DND-41 (cell line): ENCODE data around the gene B3GALNT1.

Experiments
- ATAC-seq: fragments of 200-7000 bp; cut with Tn5 transposase; 3 replicates; pipeline ENCODE4 v1.9.1; 2021; ENCODE audit warnings: low read depth; ENCODE audit not compliant: insufficient read depth
- DNase-seq: peaks from one replicate; pipeline ENCODE4 v3.0.0-alpha.2; 2020
- H2AFZ ChIP-seq: 2 replicates; pipeline ENCODE4 v1.6.0; 2012; ENCODE audit warnings: low read depth, low read length
- H3K27ac ChIP-seq: 2 replicates; pipeline ENCODE4 v1.5.1; 2012; ENCODE audit warnings: low read length, inconsistent platforms
- H3K27me3 ChIP-seq: fragments of 200-600 bp; sonication (generic); 2 replicates; pipeline ENCODE4 v1.6.0; 2012; ENCODE audit warnings: low read length, mild to moderate bottlenecking, inconsistent platforms; ENCODE audit not compliant: insufficient read depth, poor library complexity
- H3K36me3 ChIP-seq: 2 replicates; pipeline ENCODE4 v1.5.1; 2012; ENCODE audit warnings: low read length, inconsistent platforms; ENCODE audit not compliant: insufficient read depth
- H3K4me1 ChIP-seq: 2 replicates; pipeline ENCODE4 v1.5.1; 2012; ENCODE audit warnings: mild to moderate bottlenecking, low read length; ENCODE audit not compliant: insufficient read depth
- H3K4me2 ChIP-seq: 2 replicates; pipeline ENCODE4 v1.6.0; 2012; ENCODE audit warnings: mild to moderate bottlenecking, moderate library complexity, low read length, inconsistent platforms; ENCODE audit not compliant: insufficient read depth
- H3K4me3 ChIP-seq, 2 experiments: fragments of 200-600 bp in 1 of 2; shearing (Covaris generic) in 1 of 2; 2 replicates each; pipeline ENCODE4 v1.5.1; 2012 to 2016; ENCODE audit warnings: inconsistent platforms in 2 of 2, low read length in 2 of 2, mild to moderate bottlenecking in 2 of 2, low read depth in 1 of 2, moderate library complexity in 1 of 2
- H3K79me2 ChIP-seq: 2 replicates; pipeline ENCODE4 v1.6.0; 2012; ENCODE audit warnings: low read length, inconsistent platforms; ENCODE audit not compliant: insufficient read depth
- H3K9ac ChIP-seq: 2 replicates; pipeline ENCODE4 v1.6.0; 2012; ENCODE audit warnings: low read depth, mild to moderate bottlenecking, inconsistent platforms, low read length, moderate library complexity
- H3K9me3 ChIP-seq: 2 replicates; pipeline ENCODE4 v1.5.1; 2012; ENCODE audit warnings: low read length, moderate library complexity, mild to moderate bottlenecking, inconsistent platforms; ENCODE audit not compliant: insufficient read depth, severe bottlenecking
- H4K20me1 ChIP-seq: 2 replicates; pipeline ENCODE4 v1.6.0; 2012; ENCODE audit warnings: low read length; ENCODE audit not compliant: insufficient read depth
- CTCF ChIP-seq: IDR thresholded peaks from 2 replicates; pipeline ENCODE4 v1.5.1; 2012; ENCODE audit warnings: borderline replicate concordance, low read length, moderate library complexity, mild to moderate bottlenecking; ENCODE audit not compliant: poor library complexity, severe bottlenecking; ENCODE audit errors: extremely low read depth
- EZH2 ChIP-seq: IDR thresholded peaks from 3 replicates; pipeline ENCODE4 v1.6.1; 2012; ENCODE audit warnings: borderline replicate concordance, low read depth, mild to moderate bottlenecking, moderate library complexity, low read length, inconsistent platforms; ENCODE audit not compliant: severe bottlenecking

B3GALNT1 gene

GRCh38 chr3:161139686-161140085, 34.5 kb upstream of the B3GALNT1 start:
- TF ChIP-seq CTCF = no peak
- TF ChIP-seq EZH2 = no peak
- Histone ChIP-seq H2AFZ (no peak overlapping the region), H4K20me1 (no peaks in the 10 kb centered on the region), H3K4me2 (no peak overlapping the region), H3K9ac (no peak overlapping the region), H3K36me3 (no peaks in the 10 kb centered on the region), H3K4me3 (no peak overlapping the region), H3K27me3 (no peaks in the 10 kb centered on the region), H3K27ac (no peak overlapping the region), H3K79me2 (no peaks in the 10 kb centered on the region), H3K4me1 (no peaks in the 10 kb centered on the region), H3K9me3 (no peaks in the 10 kb centered on the region)
- no peak for ATAC-seq
- no peak for DNase-seq

GRCh38 chr3:161137260-161137659, 32.1 kb upstream of the B3GALNT1 start:
- no peak overlapping the region for H2AFZ ChIP-seq
- H3K27me3 ChIP-seq = no peaks in the 10 kb centered on the region
- ATAC-seq = no peak
- no peaks in the 10 kb centered on the region for H3K4me1 ChIP-seq
- H3K36me3 ChIP-seq = no peaks in the 10 kb centered on the region
- no peak overlapping the region for H3K4me3 ChIP-seq
- no peaks in the 10 kb centered on the region for H3K9me3 ChIP-seq
- no peaks in the 10 kb centered on the region for H4K20me1 ChIP-seq
- no peak overlapping the region for H3K9ac ChIP-seq
- DNase-seq = no peak
- H3K27ac ChIP-seq = no peak overlapping the region
- no peaks in the 10 kb centered on the region for H3K79me2 ChIP-seq
- TF ChIP-seq CTCF (no peak), EZH2 (no peak)
- no peak overlapping the region for H3K4me2 ChIP-seq

- Histone ChIP-seq H4K20me1 (no peaks in the 10 kb centered on the region), H3K9me3 (no peaks in the 10 kb centered on the region), H3K9ac (no peak overlapping the region), H3K4me1 (no peaks in the 10 kb centered on the region), H3K36me3 (no peaks in the 10 kb centered on the region), H3K4me3 (no peak overlapping the region), H3K4me2 (no peak overlapping the region), H3K27me3 (no peaks in the 10 kb centered on the region), H3K27ac (no peak overlapping the region), H3K79me2 (no peaks in the 10 kb centered on the region), H2AFZ (no peak overlapping the region)
- TF ChIP-seq CTCF = no peak
- ATAC-seq (no peak), DNase-seq (no peak)
Measured at GRCh38 chr3:161132391-161132790, 27.2 kb upstream of the B3GALNT1 start.

- Histone ChIP-seq H3K79me2 (no peaks in the 10 kb centered on the region), H3K9ac (no peak overlapping the region), H3K27me3 (no peaks in the 10 kb centered on the region), H3K4me3 (no peak overlapping the region), H3K36me3 (no peaks in the 10 kb centered on the region), H3K27ac (no peak overlapping the region), H3K9me3 (peaks cover 10% of the 10 kb centered on the region), H3K4me1 (no peaks in the 10 kb centered on the region), H4K20me1 (no peaks in the 10 kb centered on the region), H3K4me2 (no peak overlapping the region), H2AFZ (no peak overlapping the region)
- ATAC-seq (no peak), DNase-seq (no peak)
- TF ChIP-seq EZH2 (no peak), CTCF (no peak)
Measured at GRCh38 chr3:161126495-161126894, 21.3 kb upstream of the B3GALNT1 start.
